ENCODE results near the gene ITPR2. TPM values are rescaled to one million over a fixed set of nuclear protein-coding genes. Genes with fewer than 3 reads are reported as not detected.

The ITPR2 gene
- total RNA-seq, 2 donors from 2014 or later, result 42.6 to 76.9 TPM

DNA sequence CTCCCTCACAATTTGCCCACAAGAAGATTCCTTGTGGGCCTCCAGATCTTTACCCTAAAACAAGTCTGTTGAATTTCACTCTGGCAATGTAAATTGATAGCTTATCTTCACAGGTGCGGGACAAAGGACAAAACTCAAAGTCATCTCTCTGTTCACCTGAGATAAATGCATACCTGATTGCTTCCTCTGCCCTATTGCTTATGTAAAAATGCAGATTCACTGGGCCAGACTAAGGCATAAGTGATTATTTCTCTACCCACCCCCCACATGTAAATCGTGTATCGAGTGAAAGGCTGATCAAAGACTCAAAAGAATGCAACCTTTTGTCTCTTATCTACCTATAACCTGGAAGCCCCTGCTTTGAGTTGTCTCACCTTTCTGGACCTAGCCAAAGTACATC lies 320.8 kb downstream of the ITPR2 start:
- no peaks in the 10 kb centered on the region for H3K36me3 Mint-ChIP-seq

DNA sequence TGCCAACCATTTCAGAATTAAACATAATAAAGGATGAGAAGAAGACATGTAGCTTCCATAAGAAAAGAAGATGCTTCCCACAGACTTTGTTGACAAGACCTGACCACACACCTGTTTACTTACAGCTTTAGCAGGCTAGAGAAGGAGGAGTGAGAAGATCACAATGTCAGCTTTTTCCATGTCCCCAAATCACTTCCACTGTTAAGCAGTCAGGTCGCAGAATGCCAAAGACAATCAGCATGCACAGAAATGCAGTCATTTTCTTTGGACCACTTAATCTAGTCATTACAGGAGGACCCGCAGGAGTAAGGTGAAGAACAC lies 322.7 kb downstream of the ITPR2 start:
- Mint-ChIP-seq H3K9me3 (no peaks in the 10 kb centered on the region), H3K4me1 (ENCODE audit: low read depth in 2 of 2) (peaks cover 3 to 5% of the 10 kb centered on the region in 2 donors), H3K27ac (no peak overlapping the region), H3K27me3 (no peaks in the 10 kb centered on the region), H3K36me3 (no peaks in the 10 kb centered on the region), H3K4me3 (no peak overlapping the region)
- ATAC-seq, result no peak
- no peak for DNase-seq (ENCODE audit: low spot score)

More for the DNA sequence above, 320.8 kb downstream of the ITPR2 start:
- Mint-ChIP-seq H3K4me1 (ENCODE audit: low read depth in 2 of 2) (peaks cover 3 to 10% of the 10 kb centered on the region in 2 donors), H3K9me3 (no peaks in the 10 kb centered on the region), H3K4me3 (no peak overlapping the region), H3K27ac (no peak overlapping the region), H3K27me3 (no peaks in the 10 kb centered on the region)
- no peak for DNase-seq (ENCODE audit: low spot score)
- ATAC-seq, result no peak

DNA sequence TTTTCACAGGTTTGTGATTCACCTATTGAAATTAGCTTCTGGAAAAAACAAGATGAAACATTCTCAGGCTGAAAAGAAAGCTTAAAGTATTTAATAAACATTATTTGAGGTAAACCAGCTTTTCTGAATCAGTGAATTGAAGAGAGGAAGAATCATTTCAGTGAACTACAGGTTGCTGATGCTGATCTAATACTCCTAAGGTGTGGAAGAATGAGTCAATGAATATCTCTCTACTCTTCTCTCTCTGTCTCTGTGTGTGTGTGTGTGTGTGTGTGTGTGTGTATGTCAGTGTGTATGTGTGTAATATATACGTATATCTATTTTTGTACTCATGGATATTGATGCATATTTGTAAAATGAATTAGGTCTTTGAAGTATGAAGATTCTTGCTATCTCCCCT lies 325.4 kb downstream of the ITPR2 start:
- Mint-ChIP-seq H3K27ac (no peak overlapping the region), H3K27me3 (no peaks in the 10 kb centered on the region), H3K4me3 (no peak overlapping the region), H3K9me3 (no peaks in the 10 kb centered on the region), H3K4me1 (ENCODE audit: low read depth in 2 of 2) (no peaks in the 10 kb centered on the region), H3K36me3 (no peaks in the 10 kb centered on the region)
- DNase-seq (ENCODE audit: low spot score) (no peak), ATAC-seq (no peak)

DNA sequence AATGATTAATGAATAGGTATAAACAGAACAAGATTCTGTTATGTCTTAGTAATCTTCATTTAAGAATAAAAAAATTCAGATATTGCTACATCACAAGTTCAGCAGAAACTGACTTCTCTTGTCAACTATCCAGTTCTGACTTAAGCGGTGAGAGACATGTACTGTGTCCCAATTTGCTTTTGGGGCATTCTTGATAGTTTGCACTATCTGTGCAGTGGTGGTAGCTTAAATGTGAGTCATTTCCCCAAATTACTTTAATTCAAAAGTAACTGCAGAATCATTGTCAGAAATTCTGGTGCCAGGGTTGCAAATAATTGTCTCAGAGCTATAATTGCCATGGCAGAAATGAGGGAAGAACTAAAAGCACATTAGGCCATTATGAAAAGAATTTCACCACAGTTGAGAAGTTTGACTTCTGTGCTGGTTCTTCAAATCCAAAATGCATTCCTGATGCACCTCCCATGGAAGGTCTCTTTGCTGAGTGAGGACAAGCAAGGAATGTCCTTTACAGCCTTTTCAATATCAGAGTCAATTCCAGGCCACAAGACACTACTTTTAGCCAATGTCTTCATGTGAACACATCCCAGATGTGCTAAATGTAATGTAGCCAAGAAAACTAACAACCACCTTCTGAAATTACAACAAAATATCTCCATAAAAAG lies 332.9 kb downstream of the ITPR2 start:
- Mint-ChIP-seq H3K27me3 (no peaks in the 10 kb centered on the region), H3K4me1 (ENCODE audit: low read depth in 2 of 2) (peaks cover 0 to 9% of the 10 kb centered on the region in 2 donors), H3K27ac (no peak overlapping the region), H3K36me3 (no peaks in the 10 kb centered on the region), H3K4me3 (no peak overlapping the region), H3K9me3 (no peaks in the 10 kb centered on the region)
- ATAC-seq (no peak), DNase-seq (ENCODE audit: low spot score) (no peak)

DNA sequence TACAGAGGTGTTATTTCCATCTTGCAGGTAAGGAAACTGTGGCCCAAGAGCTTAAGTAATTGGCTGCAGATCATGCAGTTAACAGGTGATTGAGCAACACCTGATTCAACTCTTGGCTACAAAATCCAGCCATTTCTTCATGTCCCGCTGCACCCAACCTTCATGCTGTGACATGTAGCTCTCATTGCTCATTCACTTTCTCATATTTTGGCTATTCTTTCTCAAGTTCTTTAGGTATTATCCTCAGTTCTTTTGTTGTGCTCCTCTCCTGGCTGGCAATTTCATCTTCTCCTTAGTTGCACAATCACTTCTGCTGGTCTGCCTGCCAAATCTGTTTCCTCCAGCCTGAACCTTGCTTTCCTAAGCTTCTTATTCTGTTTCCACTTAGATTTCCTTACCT lies 336.8 kb downstream of the ITPR2 start:
- ATAC-seq (no peak), DNase-seq (ENCODE audit: low spot score) (no peak)
- Mint-ChIP-seq H3K9me3 (no peaks in the 10 kb centered on the region), H3K36me3 (peaks cover 9% of the 10 kb centered on the region), H3K27ac (no peak overlapping the region), H3K27me3 (no peaks in the 10 kb centered on the region), H3K4me1 (ENCODE audit: low read depth in 2 of 2) (peaks cover 0 to 13% of the 10 kb centered on the region in 2 donors), H3K4me3 (no peak overlapping the region)

DNA sequence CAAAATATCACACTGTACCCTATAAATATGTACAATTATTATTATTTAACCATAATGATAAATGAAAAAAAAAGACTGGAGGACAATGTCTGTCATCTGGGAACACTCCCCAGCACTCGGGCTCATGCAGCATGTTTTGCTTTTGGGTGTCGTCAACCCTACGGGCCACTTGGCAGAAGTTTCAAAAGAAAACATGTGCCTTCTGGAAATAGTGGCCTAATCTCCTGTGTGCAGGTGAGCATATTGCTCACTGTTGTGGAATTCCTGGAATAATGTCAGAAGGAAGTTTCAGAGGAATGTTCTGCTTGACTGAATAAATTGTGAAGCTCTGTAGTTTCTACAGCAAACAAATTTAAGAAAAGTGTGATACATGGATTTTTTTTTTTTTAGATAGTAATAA lies 339.3 kb downstream of the ITPR2 start:
- no peak for DNase-seq (ENCODE audit: low spot score)

DNA sequence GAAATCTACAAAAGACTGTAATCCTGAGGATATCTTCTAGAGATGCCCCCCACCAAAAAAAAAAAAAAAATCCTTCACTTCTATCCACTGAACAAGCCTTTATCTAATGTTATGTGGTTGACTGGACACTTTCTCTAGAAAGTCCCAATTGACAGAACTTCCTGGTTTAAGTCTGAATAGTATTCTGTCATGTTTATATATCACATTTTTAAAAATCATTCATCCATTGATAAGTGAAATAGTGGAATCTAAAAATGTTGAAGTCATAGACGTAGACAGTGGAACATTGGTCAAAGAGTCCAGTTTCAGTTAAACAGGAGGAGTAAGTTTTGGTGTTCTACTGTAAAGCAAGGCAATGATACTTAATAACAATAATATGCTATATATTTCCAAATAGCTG lies 340.6 kb downstream of the ITPR2 start:
- Mint-ChIP-seq H3K27ac (no peak overlapping the region), H3K4me3 (no peak overlapping the region), H3K27me3 (no peaks in the 10 kb centered on the region), H3K36me3 (peaks cover 21% of the 10 kb centered on the region), H3K9me3 (no peaks in the 10 kb centered on the region), H3K4me1 (ENCODE audit: low read depth in 2 of 2) (peaks cover 0 to 15% of the 10 kb centered on the region in 2 donors)
- DNase-seq (ENCODE audit: low spot score) (no peak), ATAC-seq (no peak)

More for the DNA sequence above, 339.3 kb downstream of the ITPR2 start:
- ATAC-seq, result no peak
- Mint-ChIP-seq H3K4me3 (no peak overlapping the region), H3K36me3 (peaks cover 21% of the 10 kb centered on the region), H3K9me3 (no peaks in the 10 kb centered on the region), H3K4me1 (ENCODE audit: low read depth in 2 of 2) (peaks cover 0 to 15% of the 10 kb centered on the region in 2 donors), H3K27me3 (no peaks in the 10 kb centered on the region), H3K27ac (no peak overlapping the region)

DNA sequence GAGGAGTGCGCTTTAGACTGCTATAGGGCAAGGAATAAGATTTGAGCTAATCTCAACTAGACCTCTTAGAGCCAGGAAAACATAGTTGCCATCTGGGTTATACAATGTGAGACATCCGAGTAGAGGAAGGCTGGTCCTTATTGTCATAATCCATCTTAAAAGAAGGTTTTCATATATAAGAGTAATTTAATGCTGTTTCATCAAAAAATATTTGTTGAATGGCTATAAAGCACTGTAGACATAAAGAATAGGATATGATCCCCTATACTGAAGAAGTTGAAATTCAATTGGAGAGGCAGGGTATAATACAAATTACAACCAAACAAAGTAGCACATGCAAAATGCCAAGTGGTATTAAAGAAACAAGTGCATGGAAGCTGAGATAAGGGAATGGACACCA lies 343.1 kb downstream of the ITPR2 start:
- Mint-ChIP-seq H3K4me3 (no peak overlapping the region), H3K27me3 (no peaks in the 10 kb centered on the region), H3K36me3 (peaks cover 29% of the 10 kb centered on the region), H3K9me3 (no peaks in the 10 kb centered on the region), H3K4me1 (ENCODE audit: low read depth in 2 of 2) (peaks cover 0 to 7% of the 10 kb centered on the region in 2 donors), H3K27ac (no peak overlapping the region)
- DNase-seq (ENCODE audit: low spot score) (no peak), ATAC-seq (no peak)

DNA sequence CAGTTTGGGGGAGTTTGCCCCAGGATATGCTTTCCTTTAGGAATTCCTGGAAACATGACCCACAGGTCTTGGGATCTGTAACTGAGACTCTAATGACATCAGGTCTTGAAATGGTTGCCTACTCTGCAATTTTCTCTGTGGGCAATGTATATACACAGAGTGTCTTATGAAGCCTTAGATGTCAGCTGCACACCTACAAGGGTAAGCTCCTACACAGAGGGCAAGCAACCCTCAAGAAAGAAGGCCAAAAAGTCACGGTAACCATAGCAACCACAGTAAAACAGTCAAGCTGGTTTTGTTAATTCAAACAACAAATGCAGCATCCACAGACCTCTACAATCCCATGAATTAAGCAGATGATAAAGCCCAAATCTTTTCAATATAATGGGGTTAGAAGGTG lies 344.6 kb downstream of the ITPR2 start:
- ATAC-seq (no peak), DNase-seq (ENCODE audit: low spot score) (no peak)
- Mint-ChIP-seq H3K9me3 (no peaks in the 10 kb centered on the region), H3K4me1 (ENCODE audit: low read depth in 2 of 2) (peaks cover 0 to 7% of the 10 kb centered on the region in 2 donors), H3K36me3 (peaks cover 29% of the 10 kb centered on the region), H3K27ac (no peak overlapping the region), H3K27me3 (no peaks in the 10 kb centered on the region), H3K4me3 (no peak overlapping the region)

DNA sequence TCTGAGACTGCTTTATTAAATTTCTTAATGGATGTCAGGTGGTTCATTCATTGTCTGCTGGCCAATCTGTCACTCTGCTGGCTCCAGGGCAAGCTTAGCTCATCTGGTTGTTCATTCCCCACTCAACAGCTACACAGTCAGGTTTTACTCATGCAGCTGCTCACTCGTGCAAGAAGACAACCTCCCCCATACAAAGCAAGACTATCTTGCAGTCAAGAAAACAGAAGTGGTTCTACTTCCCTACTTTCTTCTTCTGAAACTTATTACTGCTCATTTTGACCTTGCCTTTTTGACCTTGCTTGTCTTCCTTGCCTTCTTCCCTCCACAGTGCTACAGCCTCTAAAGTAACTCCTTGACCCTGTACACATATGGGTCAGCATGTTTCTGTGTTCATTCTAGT lies 359.7 kb downstream of the ITPR2 start:
- H3K27me3 Mint-ChIP-seq, result no peaks in the 10 kb centered on the region
- ATAC-seq (no peak), DNase-seq (ENCODE audit: low spot score) (no peak)
- peaks cover 31% of the 10 kb centered on the region for H3K36me3 Mint-ChIP-seq
- peak overlapping the region in 1 of 2 donors; percentile 64 for H3K27ac Mint-ChIP-seq
- H3K4me1 Mint-ChIP-seq (ENCODE audit: low read depth in 2 of 2), result peaks cover 16 to 32% of the 10 kb centered on the region in 2 donors
- no peaks in the 10 kb centered on the region for H3K9me3 Mint-ChIP-seq
- peak overlapping the region; percentile 2 for H3K4me3 Mint-ChIP-seq

DNA sequence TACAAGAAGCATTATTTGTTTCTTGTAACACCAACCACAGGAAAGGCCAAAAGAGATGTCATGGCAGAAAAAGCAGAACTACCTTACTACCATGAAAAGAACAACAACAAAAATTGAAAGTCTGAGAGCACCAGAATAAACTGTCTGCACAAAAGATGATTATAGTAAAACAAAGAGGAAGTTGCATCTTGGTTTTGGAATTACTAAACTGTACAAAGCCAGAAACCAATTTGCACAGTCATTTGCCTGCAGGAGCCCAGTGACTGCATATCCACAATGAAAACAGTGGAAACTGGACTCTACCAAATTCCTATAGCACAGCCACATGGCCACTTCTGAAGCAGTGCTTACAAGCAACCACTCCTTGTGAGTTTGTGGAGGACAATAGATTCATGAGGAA lies 361.4 kb downstream of the ITPR2 start:
- Mint-ChIP-seq H3K36me3 (peaks cover 31% of the 10 kb centered on the region), H3K9me3 (no peaks in the 10 kb centered on the region), H3K4me1 (ENCODE audit: low read depth in 2 of 2) (peaks cover 16 to 32% of the 10 kb centered on the region in 2 donors), H3K27me3 (no peaks in the 10 kb centered on the region), H3K4me3 (peak overlapping the region; percentile 51), H3K27ac (peak overlapping the region; percentile 13 to 64)
- DNase-seq (ENCODE audit: low spot score) (no peak), ATAC-seq (peak; percentile 63 to 88)

DNA sequence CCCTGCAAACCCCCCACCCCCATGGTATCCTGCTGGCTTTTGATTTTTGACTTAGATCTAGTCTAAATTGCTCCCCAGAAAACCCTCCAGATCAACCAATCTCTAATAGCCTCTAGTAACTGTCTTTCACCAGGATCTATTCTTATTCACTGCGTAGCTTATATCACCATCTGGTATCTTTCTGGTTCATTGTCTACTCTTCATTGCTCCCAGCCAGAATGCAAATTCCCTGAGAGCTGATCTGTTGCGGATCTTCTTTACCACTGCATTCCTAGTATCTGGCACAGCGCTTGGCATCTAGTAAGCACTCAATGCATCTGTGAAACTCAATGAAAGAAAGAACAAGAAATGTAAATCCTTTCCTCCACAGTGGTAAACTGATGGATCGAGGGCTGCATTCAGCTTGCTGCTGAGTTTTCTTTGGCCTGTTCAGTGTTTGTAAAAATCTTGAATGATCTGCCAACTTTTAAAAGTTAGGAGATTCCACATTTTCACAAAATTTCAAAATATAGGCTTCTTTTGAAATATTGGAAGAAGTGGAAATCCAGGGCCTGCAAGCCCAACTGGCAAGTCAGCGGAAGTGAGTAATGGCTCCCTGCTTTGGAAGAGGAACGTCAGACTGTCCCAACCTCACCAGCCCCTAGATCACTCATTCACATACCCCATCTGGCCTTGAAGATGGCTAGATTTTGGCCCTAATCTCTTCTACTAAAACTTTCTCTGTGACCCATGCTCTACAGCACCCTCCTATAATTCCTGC lies 363.4 kb downstream of the ITPR2 start:
- Mint-ChIP-seq H3K9me3 (no peaks in the 10 kb centered on the region), H3K36me3 (peaks cover 31% of the 10 kb centered on the region), H3K4me1 (ENCODE audit: low read depth in 2 of 2) (peaks cover 16 to 32% of the 10 kb centered on the region in 2 donors), H3K4me3 (no peak overlapping the region), H3K27ac (no peak overlapping the region), H3K27me3 (no peaks in the 10 kb centered on the region)
- DNase-seq (ENCODE audit: low spot score) (no peak), ATAC-seq (no peak)

DNA sequence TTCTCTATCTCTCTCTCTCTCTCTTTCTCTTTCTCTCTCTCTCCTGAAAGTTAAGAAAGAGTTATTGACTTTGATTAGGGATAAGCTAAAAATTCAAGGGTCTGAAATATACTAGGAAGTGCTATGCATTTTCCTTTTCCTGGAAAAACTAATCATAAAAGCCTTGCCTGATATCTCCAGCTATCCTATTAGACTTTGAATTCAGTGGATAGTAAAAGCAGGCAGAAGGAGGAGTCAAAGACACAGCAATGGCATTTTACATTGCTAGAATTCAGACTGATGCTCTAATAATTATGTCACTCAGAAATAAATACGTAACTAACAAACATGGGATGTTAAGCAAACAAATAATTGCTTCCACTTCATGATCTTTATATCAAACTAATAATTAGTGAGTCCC lies 365.6 kb downstream of the ITPR2 start:
- Mint-ChIP-seq H3K27me3 (no peaks in the 10 kb centered on the region), H3K36me3 (peaks cover 14% of the 10 kb centered on the region), H3K27ac (no peak overlapping the region), H3K4me3 (no peak overlapping the region), H3K4me1 (ENCODE audit: low read depth in 2 of 2) (peaks cover 8 to 17% of the 10 kb centered on the region in 2 donors), H3K9me3 (no peaks in the 10 kb centered on the region)
- ATAC-seq, result no peak
- DNase-seq (ENCODE audit: low spot score), result no peak

DNA sequence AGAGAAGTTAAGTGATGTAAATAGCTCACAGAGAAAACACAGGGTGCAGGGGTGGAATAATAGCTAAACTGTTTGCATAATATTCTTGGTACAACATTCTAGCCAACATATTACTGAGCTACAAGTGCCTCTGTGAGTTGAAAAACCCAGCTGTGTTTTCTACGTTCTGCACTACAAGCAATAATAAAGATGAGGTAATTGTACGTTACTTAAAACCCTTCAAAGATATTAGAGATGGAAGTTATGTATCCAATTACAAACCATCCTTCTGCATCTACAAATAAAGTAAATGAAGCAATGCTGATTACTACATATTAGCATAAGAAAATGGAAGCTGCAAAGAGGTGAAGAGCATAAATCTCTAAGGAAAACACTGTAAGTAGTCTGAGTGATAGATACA lies 366.3 kb downstream of the ITPR2 start:
- Mint-ChIP-seq H3K27ac (no peak overlapping the region), H3K4me1 (ENCODE audit: low read depth in 2 of 2) (peaks cover 6 to 11% of the 10 kb centered on the region in 2 donors), H3K36me3 (peaks cover 12% of the 10 kb centered on the region), H3K27me3 (no peaks in the 10 kb centered on the region), H3K4me3 (no peak overlapping the region), H3K9me3 (no peaks in the 10 kb centered on the region)
- ATAC-seq (no peak), DNase-seq (ENCODE audit: low spot score) (no peak)

Measured in natural killer cell treated with Interleukin-12 subunit alpha and Interleukin-12 subunit beta and Interleukin-15 and Interleukin-18, amount 100 ng/mL, for 72 hours (primary cell).